Cardiac muscle cell (in vitro differentiated cells and primary cell): Measurements from ENCODE around the gene FETUB. TPM values are rescaled to one million over a fixed set of nuclear protein-coding genes. Genes with fewer than 3 reads are reported as not detected.

ENCODE experiments used
- DNase-seq, 2 donors: peaks; one replicate each; pipeline versions ENCODE4 v3.0.0 to v3.0.0-alpha.2; 2010 to 2017; ENCODE audit warnings: low read depth in 1 of 2, low spot score in 1 of 2
- H3K27ac ChIP-seq: fragments of 200-600 bp; sonication (generic); 2 replicates; pipeline ENCODE4 v1.5.1; 2016
- H3K27me3 ChIP-seq: fragments of 200-600 bp; sonication (generic); 2 replicates; pipeline ENCODE4 v1.6.0; 2016; ENCODE audit warnings: control low read depth
- H3K36me3 ChIP-seq: fragments of 200-600 bp; sonication (generic); 2 replicates; pipeline ENCODE4 v1.5.1; 2016; ENCODE audit warnings: control low read depth
- H3K4me1 ChIP-seq: fragments of 200-600 bp; sonication (generic); 2 replicates; pipeline ENCODE4 v1.8.1; 2017; ENCODE audit warnings: low read depth, mild to moderate bottlenecking, mixed run types
- H3K4me3 ChIP-seq: fragments of 200-600 bp; sonication (generic); 2 replicates; pipeline ENCODE4 v1.5.1; 2016; ENCODE audit warnings: mild to moderate bottlenecking
- H3K9me3 ChIP-seq: fragments of 200-600 bp; sonication (generic); 2 replicates; pipeline ENCODE4 v1.5.1; 2017; ENCODE audit warnings: low read depth, mild to moderate bottlenecking, control low read depth
- polyA plus RNA-seq: library from polyadenylated mRNA; unstranded; fragments of >200 nt; fragmentation: Nextera tagmentation; extraction: Ambion mirVana; gene quantifications from 2 replicates; pipeline ENCODE4 v1.2.1, GENCODE V29; 2016
- total RNA-seq: library from RNA; depleted of rRNA; stranded (reverse); fragments of >200 nt; gene quantifications from 2 replicates; pipeline ENCODE4 v1.2.3, GENCODE V29; 2016
- TF ChIP-seq, protein P1 (sequence below): IDR thresholded peaks from 2 replicates; pipeline ENCODE4 v1.5.1; 2012; ENCODE audit warnings: low read depth, mild to moderate bottlenecking, low read length

Gene FETUB
- total and polyA plus RNA-seq, 2 experiments from 2014 or later, result not detected

DNA sequence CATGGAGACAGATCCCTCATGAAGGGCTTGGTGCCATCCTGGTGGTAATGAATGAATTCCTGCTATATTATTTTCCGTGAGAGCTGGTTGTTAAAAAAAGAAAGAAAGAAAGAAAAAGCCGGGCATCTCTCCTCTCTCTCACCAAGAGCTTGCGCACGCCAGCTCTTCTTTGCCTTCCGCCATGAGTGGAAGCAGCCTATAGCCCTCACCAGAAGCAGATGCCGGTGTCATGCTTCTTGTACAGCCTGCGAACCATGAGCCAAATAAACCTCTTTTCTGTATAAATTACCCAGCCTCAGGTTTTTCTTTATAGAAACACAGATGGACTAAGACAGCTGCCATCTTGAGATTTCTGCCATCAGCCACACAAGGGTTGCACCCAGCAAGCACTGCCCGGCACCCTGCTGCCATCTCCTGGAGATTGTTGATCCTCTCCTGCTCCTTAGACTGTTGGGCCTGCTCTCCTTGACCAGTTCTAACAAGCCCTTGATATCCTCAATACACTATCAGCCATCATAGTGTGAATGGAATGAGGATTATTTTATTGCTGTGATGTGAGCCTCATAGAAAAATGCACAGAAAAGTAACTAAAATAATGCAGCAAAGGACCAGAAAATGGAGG lies 30.8 kb upstream of the FETUB start:
- DNase-seq, result peak in 1 of 2 donors; percentile 41
- Histone ChIP-seq H3K27ac (no peak overlapping the region), H3K4me3 (no peak overlapping the region), H3K9me3 (no peaks in the 10 kb centered on the region), H3K36me3 (no peaks in the 10 kb centered on the region), H3K27me3 (no peaks in the 10 kb centered on the region), H3K4me1 (no peaks in the 10 kb centered on the region)
- TF ChIP-seq, protein P1, sequence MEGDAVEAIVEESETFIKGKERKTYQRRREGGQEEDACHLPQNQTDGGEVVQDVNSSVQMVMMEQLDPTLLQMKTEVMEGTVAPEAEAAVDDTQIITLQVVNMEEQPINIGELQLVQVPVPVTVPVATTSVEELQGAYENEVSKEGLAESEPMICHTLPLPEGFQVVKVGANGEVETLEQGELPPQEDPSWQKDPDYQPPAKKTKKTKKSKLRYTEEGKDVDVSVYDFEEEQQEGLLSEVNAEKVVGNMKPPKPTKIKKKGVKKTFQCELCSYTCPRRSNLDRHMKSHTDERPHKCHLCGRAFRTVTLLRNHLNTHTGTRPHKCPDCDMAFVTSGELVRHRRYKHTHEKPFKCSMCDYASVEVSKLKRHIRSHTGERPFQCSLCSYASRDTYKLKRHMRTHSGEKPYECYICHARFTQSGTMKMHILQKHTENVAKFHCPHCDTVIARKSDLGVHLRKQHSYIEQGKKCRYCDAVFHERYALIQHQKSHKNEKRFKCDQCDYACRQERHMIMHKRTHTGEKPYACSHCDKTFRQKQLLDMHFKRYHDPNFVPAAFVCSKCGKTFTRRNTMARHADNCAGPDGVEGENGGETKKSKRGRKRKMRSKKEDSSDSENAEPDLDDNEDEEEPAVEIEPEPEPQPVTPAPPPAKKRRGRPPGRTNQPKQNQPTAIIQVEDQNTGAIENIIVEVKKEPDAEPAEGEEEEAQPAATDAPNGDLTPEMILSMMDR, result peak; percentile 37

DNA sequence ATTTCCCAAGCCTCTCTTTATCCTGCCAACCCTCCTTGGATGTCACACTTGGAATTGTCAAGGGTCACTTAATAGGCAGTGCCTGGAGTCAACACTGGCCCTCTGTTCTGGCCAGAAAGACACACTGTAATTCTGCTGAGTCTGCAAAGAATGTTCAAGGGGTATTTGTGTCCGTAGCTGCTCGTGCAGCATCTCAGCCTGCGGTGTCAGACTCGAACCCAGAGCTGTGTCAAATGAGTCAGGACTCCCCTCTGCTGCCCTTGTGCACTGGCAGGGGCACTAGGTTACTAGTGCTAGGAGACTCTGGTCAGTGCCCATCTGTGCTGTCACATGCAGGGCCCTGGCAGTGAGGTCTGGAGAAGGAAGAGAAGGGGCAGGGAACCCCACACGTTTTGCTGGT lies 28.1 kb upstream of the FETUB start:
- no peak for DNase-seq
- peaks cover 3% of the 10 kb centered on the region for H3K4me1 ChIP-seq
- no peaks in the 10 kb centered on the region for H3K36me3 ChIP-seq
- H3K27me3 ChIP-seq, result no peaks in the 10 kb centered on the region
- no peak overlapping the region for H3K27ac ChIP-seq
- H3K9me3 ChIP-seq, result no peaks in the 10 kb centered on the region
- TF ChIP-seq, protein P1, result no peak
- no peak overlapping the region for H3K4me3 ChIP-seq

DNA sequence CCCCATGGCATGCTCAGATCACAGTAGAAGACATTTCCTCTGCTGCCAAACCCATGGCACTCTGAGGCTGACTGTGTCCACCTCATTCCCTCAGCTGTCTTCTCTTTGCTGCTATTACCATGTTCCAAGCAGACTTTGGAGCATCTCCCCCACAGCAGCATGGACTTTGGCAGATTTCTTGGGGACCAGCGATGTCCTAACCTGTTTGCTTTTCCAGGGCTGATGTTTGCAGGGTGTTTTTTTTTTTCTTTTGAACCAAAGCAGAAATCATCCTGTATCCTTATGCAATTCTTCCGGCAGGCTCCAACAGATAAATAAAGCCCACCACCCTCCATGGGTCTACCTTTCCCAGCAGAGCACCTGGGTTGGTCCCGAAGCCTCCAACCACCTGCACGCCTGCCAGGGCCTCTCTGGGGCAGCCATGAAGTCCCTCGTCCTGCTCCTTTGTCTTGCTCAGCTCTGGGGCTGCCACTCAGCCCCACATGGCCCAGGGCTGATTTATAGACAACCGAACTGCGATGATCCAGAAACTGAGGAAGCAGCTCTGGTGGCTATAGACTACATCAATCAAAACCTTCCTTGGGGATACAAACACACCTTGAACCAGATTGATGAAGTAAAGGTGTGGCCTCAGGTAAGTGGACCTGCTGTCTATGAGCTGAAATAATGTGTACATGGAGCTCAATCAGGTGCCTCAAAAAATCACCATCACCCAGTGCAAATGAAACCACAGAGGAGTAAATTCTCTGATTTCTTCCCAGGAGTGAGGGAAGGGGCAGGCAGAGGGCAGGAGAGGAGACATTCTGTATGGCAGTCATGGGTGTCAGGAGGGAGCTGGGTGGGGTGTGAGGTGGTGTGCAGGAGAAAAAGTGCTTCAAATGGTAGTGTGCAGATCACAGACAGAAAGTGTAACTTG lies 27.2 kb upstream of the FETUB start, which contains the start of gene AHSG:
TSS of gene AHSG (plus strand) at position 340 of the 916 bp plus-strand sequence. CDS start at position 422, 82 bp downstream.
- H3K4me1 ChIP-seq, result peaks cover 3% of the 10 kb centered on the region
- no peaks in the 10 kb centered on the region for H3K9me3 ChIP-seq
- peaks cover 9% of the 10 kb centered on the region for H3K27me3 ChIP-seq
- no peak within 1 kb of the TSS for H3K27ac ChIP-seq
- TF ChIP-seq, protein P1, result no peak
- H3K36me3 ChIP-seq, result no peaks in the 10 kb centered on the region
- no peak within 1 kb of the TSS for H3K4me3 ChIP-seq
- no peak for DNase-seq

DNA sequence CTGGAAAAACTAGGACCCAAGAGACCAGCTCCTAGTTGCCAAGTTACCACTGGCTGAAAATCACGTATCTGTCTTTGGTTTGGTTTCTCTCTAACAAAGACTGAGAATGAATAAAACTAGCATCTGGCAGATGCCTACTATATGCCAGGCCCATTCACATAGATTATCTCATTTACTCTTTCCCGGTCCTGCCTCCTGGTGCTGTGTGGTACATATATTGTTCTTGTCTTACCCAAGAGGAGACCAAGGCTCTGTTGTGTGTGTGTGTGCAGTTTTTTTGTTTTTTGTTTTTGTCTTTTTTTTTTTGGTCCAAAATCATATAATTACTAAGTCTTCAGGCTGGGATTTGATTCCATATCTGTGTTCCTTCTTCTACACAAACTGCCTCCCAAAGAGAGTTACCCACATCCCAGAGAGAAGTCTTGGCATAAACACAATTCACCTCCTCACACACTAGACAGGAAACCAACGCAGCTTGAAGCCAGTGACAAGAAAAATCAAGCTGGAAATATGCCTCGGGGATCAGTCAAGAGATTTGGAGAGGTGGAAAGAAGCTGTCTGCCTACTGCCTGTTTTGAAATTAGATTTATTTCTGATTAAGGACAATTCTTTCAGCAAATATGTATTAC lies 26.4 kb upstream of the FETUB start:
- peaks cover 3% of the 10 kb centered on the region for H3K4me1 ChIP-seq
- H3K9me3 ChIP-seq, result no peaks in the 10 kb centered on the region
- TF ChIP-seq, protein P1, result no peak
- H3K27me3 ChIP-seq, result peaks cover 11% of the 10 kb centered on the region
- no peak overlapping the region for H3K4me3 ChIP-seq
- no peaks in the 10 kb centered on the region for H3K36me3 ChIP-seq
- H3K27ac ChIP-seq, result no peak overlapping the region
- DNase-seq, result no peak

DNA sequence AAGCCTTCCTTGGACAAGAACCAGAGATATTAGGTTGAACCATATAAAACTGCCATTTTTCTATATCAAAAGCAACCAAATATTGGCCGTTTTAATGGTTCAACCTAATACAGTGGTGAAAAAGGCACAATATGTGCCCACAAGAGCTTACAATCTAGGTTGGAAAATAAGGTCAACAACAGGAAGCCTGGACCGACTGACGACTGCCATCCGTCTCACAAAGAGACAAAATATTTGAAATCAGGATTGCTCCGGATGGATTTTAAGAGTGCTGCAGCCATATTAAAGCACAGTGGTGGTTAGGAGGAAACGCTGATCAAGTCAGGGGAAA lies 26.0 kb upstream of the FETUB start:
- Histone ChIP-seq H3K9me3 (no peaks in the 10 kb centered on the region), H3K4me3 (no peak overlapping the region), H3K4me1 (peaks cover 3% of the 10 kb centered on the region), H3K36me3 (no peaks in the 10 kb centered on the region), H3K27me3 (peaks cover 11% of the 10 kb centered on the region), H3K27ac (no peak overlapping the region)
- DNase-seq, result no peak
- TF ChIP-seq, protein P1, result no peak
